SK-N-SH (cell line): Measurements from ENCODE around the gene TERT. TPM values are rescaled to one million over a fixed set of nuclear protein-coding genes. Genes with fewer than 3 reads are reported as not detected.

Experiments
- CTCF ChIA-PET: fragments of 300-600, 350-600 bp; formaldehyde crosslinking; extraction: SDS; loops from one replicate; lab custom pipeline; 2021; lab: Yijun Ruan, JAX
- POLR2A ChIA-PET: fragments of 350-600 bp; sonication (Branson Sonifier 250); formaldehyde crosslinking; extraction: SDS; loops from one replicate; lab custom pipeline; 2020; ENCODE audit warnings: antibody characterized with exemption, inconsistent platforms; lab: Yijun Ruan, JAX
- DNase-seq: peaks from one replicate; pipeline ENCODE4 v3.0.0; 2012
- H2AFZ ChIP-seq: fragments of 200-600 bp; sonication (generic); 2 replicates; pipeline ENCODE4 v1.8.1; 2016; ENCODE audit warnings: antibody characterized with exemption, mild to moderate bottlenecking, low read depth
- H3F3A ChIP-seq: fragments of 200-600 bp; sonication (generic); replicated peaks from 2 replicates; pipeline ENCODE3; 2016; ENCODE audit warnings: antibody characterized with exemption, mild to moderate bottlenecking; ENCODE audit not compliant: insufficient read depth
- H3K27ac ChIP-seq, 2 experiments: fragments of 200-500 bp in 1 of 2; fragments of 200-600 bp in 1 of 2; sonication (Bioruptor generic) in 1 of 2; sonication (generic), shearing (Covaris generic) in 1 of 2; 2 replicates each; pipeline versions ENCODE4 v1.5.1 to v1.6.1; 2014 to 2016; ENCODE audit warnings: low read depth in 2 of 2, inconsistent platforms in 1 of 2, low read length in 1 of 2, mild to moderate bottlenecking in 1 of 2, mixed read lengths in 1 of 2
- H3K27me3 ChIP-seq: fragments of 200-600 bp; sonication (generic), shearing (Covaris generic); 2 replicates; pipeline ENCODE4 v1.6.1; 2016; ENCODE audit warnings: mixed run types; ENCODE audit not compliant: insufficient read depth
- H3K36me3 ChIP-seq, 2 experiments: fragments of 200-500 bp in 1 of 2; fragments of 200-600 bp in 1 of 2; sonication (Bioruptor generic) in 1 of 2; sonication (generic) in 1 of 2; replicated peaks in 1 of 2; 2 replicates each; pipeline versions ENCODE3 to v1.5.1; 2014 to 2016; ENCODE audit warnings: low read length in 1 of 2, mild to moderate bottlenecking in 1 of 2; ENCODE audit not compliant: insufficient read depth in 2 of 2, control insufficient read depth in 1 of 2
- H3K4me1 ChIP-seq, 2 experiments: fragments of 200-500 bp in 1 of 2; fragments of 200-600 bp in 1 of 2; sonication (Bioruptor generic) in 1 of 2; sonication (generic), shearing (Covaris generic) in 1 of 2; 2 replicates each; pipeline versions ENCODE4 v1.5.1 to v1.6.1; 2014 to 2016; ENCODE audit warnings: low read depth in 1 of 2, low read length in 1 of 2, mixed run types in 1 of 2; ENCODE audit not compliant: insufficient read depth in 2 of 2, control insufficient read depth in 1 of 2
- H3K4me2 ChIP-seq: fragments of 200-600 bp; sonication (generic), shearing (Covaris generic); 2 replicates; pipeline ENCODE4 v1.6.1; 2017; ENCODE audit warnings: mixed run types
- H3K4me3 ChIP-seq, 2 experiments: fragments of 200-500 bp in 1 of 2; fragments of 200-600 bp in 1 of 2; sonication (Bioruptor generic) in 1 of 2; sonication (generic), shearing (Covaris generic) in 1 of 2; 2 replicates each; pipeline versions ENCODE4 v1.5.1 to v1.8.1; 2014 to 2016; ENCODE audit warnings: low read depth in 2 of 2, inconsistent platforms in 1 of 2, low read length in 1 of 2, mild to moderate bottlenecking in 1 of 2, mixed read lengths in 1 of 2, moderate library complexity in 1 of 2
- H3K79me2 ChIP-seq: fragments of 200-600 bp; sonication (generic); 2 replicates; pipeline ENCODE4 v1.8.1; 2017; ENCODE audit warnings: mild to moderate bottlenecking; ENCODE audit not compliant: insufficient read depth
- H3K9ac ChIP-seq: fragments of 200-600 bp; sonication (generic); 2 replicates; pipeline ENCODE4 v1.6.1; 2017; ENCODE audit warnings: mixed run types
- H3K9me2 ChIP-seq: fragments of 200-600 bp; sonication (generic); 2 replicates; pipeline ENCODE4 v1.6.1; 2017; ENCODE audit warnings: mixed run types
- H3K9me3 ChIP-seq: fragments of 200-600 bp; sonication (generic); 2 replicates; pipeline ENCODE4 v1.6.1; 2017; ENCODE audit warnings: mixed run types, mild to moderate bottlenecking, moderate library complexity
- H4K20me1 ChIP-seq: fragments of 200-600 bp; sonication (generic); 2 replicates; pipeline ENCODE4 v1.6.1; 2017; ENCODE audit warnings: mild to moderate bottlenecking, mixed run types; ENCODE audit not compliant: insufficient read depth
- CTCF ChIP-seq: fragments of 200-600 bp; sonication (generic); IDR thresholded peaks from 2 replicates; pipeline ENCODE4 v1.6.1; 2017; ENCODE audit warnings: antibody characterized with exemption, mild to moderate bottlenecking, moderate library complexity
- ELF1 ChIP-seq: IDR thresholded peaks from 2 replicates; pipeline ENCODE4 v1.4.0; 2012
- EZH2phosphoT487 ChIP-seq: fragments of 200-600 bp; sonication (generic); IDR thresholded peaks from 2 replicates; pipeline ENCODE4 v1.6.1; 2017; ENCODE audit warnings: low read depth, mixed run types, mild to moderate bottlenecking, antibody characterized with exemption, moderate library complexity, borderline replicate concordance
- FOSL2 ChIP-seq: IDR thresholded peaks from 2 replicates; pipeline ENCODE4 v1.4.0; 2012; ENCODE audit warnings: low read depth, mild to moderate bottlenecking, moderate library complexity, borderline replicate concordance
- FOXM1 ChIP-seq: IDR thresholded peaks from 2 replicates; pipeline ENCODE4 v1.4.0; 2012; ENCODE audit warnings: low read depth, mild to moderate bottlenecking
- JUND ChIP-seq: IDR thresholded peaks from 2 replicates; pipeline ENCODE4 v1.4.0; 2012
- MAX ChIP-seq: IDR thresholded peaks from 2 replicates; pipeline ENCODE4 v1.4.0; 2012; ENCODE audit warnings: low read depth
- PBX3 ChIP-seq: IDR thresholded peaks from 2 replicates; pipeline ENCODE4; 2012
- RCOR1 ChIP-seq: fragments of 150-350 bp; IDR thresholded peaks from 2 replicates; pipeline ENCODE4 v1.6.1; 2017; ENCODE audit warnings: antibody characterized with exemption, low read length
- RFX5 ChIP-seq: IDR thresholded peaks from 2 replicates; pipeline ENCODE4 v1.6.1; 2012; ENCODE audit warnings: mild to moderate bottlenecking, improper control_type of control experiment, low read length
- SMC3 ChIP-seq: IDR thresholded peaks from 2 replicates; pipeline ENCODE4 v1.6.1; 2012; ENCODE audit warnings: low read depth, low read length, improper control_type of control experiment
- TCF12 ChIP-seq: IDR thresholded peaks from 2 replicates; pipeline ENCODE4 v1.4.0; 2012
- USF1 ChIP-seq: IDR thresholded peaks from 2 replicates; pipeline ENCODE4 v1.4.0; 2012; ENCODE audit warnings: low read depth, borderline replicate concordance
- USF2 ChIP-seq: fragments of 150-350 bp; IDR thresholded peaks from 2 replicates; pipeline ENCODE4 v1.6.1; 2017; ENCODE audit warnings: antibody characterized with exemption, low read length, low read depth, borderline replicate concordance
- ZBTB33 ChIP-seq: IDR thresholded peaks from 2 replicates; pipeline ENCODE4 v1.4.0; 2012; ENCODE audit warnings: low read depth, borderline replicate concordance
- WGBS: methylation state at CpG from one replicate; pipeline ENCODE4 v1.1.6; 2017; ENCODE audit warnings: low lambda C conversion rate; 5-methylcytosine and 5-hydroxymethylcytosine counted together
- polyA plus RNA-seq, 3 experiments: library from polyadenylated mRNA; depleted of rRNA; stranded (reverse); fragments of >200 nt; gene quantifications; 2 replicates each; pipeline ENCODE4 v1.2.3, GENCODE V29; 2012

The TERT gene
- polyA plus RNA-seq, 1 of the 3 experiments (the other 2 are of a cell fraction), result 2.4 TPM

- H3K4me1 ChIP-seq, result no peaks in the 10 kb centered on the region
- no peaks in the 10 kb centered on the region for H3K79me2 ChIP-seq
- ChIA-PET POLR2A (no interaction called here), CTCF (no interaction called here)
- H4K20me1 ChIP-seq, result no peaks in the 10 kb centered on the region
- no peaks in the 10 kb centered on the region for H3K36me3 ChIP-seq
- no peaks in the 10 kb centered on the region for H3K9me3 ChIP-seq
- no peak overlapping the region for H3K27ac ChIP-seq
- H3K4me2 ChIP-seq, result no peak overlapping the region
- H3F3A ChIP-seq, result no peaks in the 10 kb centered on the region
- no peaks in the 10 kb centered on the region; the same call in 1 of the 2 replicates for H3K27me3 ChIP-seq
- H3K9ac ChIP-seq, result no peak overlapping the region
- DNase-seq, result no peak
- H3K9me2 ChIP-seq, result no peaks in the 10 kb centered on the region
- H3K4me3 ChIP-seq, result no peak overlapping the region
- WGBS, result 74% methylated on average over 11 of the region's 21 CpGs
- H2AFZ ChIP-seq, result no peak overlapping the region
- TF ChIP-seq FOSL2 (no peak), EZH2phosphoT487 (no peak), JUND (no peak), CTCF (no peak), MAX (no peak), ZBTB33 (no peak), USF1 (no peak), SMC3 (no peak), RFX5 (no peak), USF2 (no peak), FOXM1 (no peak), TCF12 (no peak), RCOR1 (no peak), ELF1 (no peak), PBX3 (no peak)
Observed at GRCh38 chr5:1272201-1272600, 22.7 kb downstream of the TERT start.
